GM08714 (cell line): ENCODE measurements around the gene DPEP3.
"Not testable (repeated sequence)": the region's sequence is repeated elsewhere in the genome, so short reads cannot be mapped to it uniquely, and the experiment has no call there.

Experiments
- H3K4me3 ChIP-seq: fragments of 200-500 bp; sonication (Bioruptor generic); 2 replicates; pipeline ENCODE4 v1.5.1; 2014; ENCODE audit warnings: mild to moderate bottlenecking, low read length, inconsistent platforms
- ZNF274 ChIP-seq: IDR thresholded peaks from 2 replicates; pipeline ENCODE4 v1.6.1; 2012; ENCODE audit warnings: mild to moderate bottlenecking, low read depth, low read length

Gene DPEP3

GRCh38 chr16:67946128-67946569 lies 34.1 kb downstream of the DPEP3 start:
- no peak for TF ChIP-seq ZNF274
- H3K4me3 ChIP-seq: no peak overlapping the region

- TF ChIP-seq ZNF274: no peak
- H3K4me3 ChIP-seq: no peak overlapping the region
Measured at GRCh38 chr16:67945392-67945933, 34.8 kb downstream of the DPEP3 start.

DNA sequence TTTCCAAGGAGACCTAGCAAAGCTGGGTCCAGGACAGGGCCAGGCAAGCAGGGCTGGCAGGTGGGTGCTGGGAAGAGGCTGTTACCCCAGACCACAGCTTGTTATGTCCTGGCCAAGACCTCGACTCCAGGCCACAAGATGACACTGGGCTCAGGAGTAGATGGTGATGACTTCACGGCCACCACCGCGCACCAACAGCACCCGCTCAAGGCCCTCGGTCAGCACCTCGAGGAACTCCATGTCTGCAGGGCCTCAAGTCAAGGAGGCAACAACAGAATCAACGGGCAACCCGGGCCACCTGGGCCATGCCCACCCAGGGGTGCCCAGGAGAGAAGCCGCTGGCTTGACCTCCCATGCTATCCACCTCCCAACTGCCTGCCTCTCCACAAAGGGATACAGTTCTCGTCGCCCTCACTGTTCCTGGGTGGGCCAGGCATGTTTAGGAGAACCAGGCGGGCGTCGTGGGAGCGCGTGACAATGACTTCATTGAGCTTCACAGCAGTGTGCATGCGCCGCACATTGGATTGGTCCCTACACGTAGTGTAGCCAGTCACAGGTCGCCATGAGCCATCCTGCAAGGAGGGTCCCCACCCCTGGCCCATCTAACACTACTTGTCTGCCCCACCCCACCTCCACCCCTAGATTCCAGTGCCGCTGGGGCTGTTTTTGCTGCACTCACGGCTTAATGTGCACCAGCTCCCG lies 35.5 kb downstream of the DPEP3 start:
- no peak overlapping the region for H3K4me3 ChIP-seq
- TF ChIP-seq ZNF274: no peak

- TF ChIP-seq ZNF274: no peak
- no peak within 1 kb of the TSS for H3K4me3 ChIP-seq
Measured at GRCh38 chr16:67943619-67944504, 36.4 kb downstream of the DPEP3 start, which contains the start of gene LCAT. LCAT (minus strand) TSS chr16:67944120; CDS start chr16:67944101, 19 bp downstream.

DNA sequence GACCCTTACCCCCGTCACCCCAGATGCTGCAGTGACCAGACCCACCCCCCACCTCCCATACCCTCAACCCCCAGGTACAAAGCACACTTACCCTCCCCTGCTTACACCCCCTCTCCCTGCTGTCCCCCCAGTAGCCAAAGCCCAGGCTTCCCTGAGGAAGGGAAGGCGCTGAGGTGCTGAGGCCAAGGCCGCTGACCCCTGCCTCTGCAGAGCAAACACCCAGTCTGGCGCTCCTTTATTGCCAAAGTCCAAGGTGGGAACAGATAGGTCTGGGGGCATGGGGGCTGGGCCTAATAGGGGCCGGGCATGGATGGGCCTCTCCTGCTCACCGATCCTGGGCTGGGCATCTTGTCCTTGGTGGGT lies 37.1 kb downstream of the DPEP3 start:
- H3K4me3 ChIP-seq: no peak overlapping the region
- TF ChIP-seq ZNF274: no peak

- TF ChIP-seq ZNF274: no peak
- H3K4me3 ChIP-seq: no peak overlapping the region
Measured at GRCh38 chr16:67942510-67943255, 37.6 kb downstream of the DPEP3 start.

- TF ChIP-seq ZNF274: no peak
- no peak overlapping the region for H3K4me3 ChIP-seq
Measured at GRCh38 chr16:67942200-67942509, 38.1 kb downstream of the DPEP3 start.

DNA sequence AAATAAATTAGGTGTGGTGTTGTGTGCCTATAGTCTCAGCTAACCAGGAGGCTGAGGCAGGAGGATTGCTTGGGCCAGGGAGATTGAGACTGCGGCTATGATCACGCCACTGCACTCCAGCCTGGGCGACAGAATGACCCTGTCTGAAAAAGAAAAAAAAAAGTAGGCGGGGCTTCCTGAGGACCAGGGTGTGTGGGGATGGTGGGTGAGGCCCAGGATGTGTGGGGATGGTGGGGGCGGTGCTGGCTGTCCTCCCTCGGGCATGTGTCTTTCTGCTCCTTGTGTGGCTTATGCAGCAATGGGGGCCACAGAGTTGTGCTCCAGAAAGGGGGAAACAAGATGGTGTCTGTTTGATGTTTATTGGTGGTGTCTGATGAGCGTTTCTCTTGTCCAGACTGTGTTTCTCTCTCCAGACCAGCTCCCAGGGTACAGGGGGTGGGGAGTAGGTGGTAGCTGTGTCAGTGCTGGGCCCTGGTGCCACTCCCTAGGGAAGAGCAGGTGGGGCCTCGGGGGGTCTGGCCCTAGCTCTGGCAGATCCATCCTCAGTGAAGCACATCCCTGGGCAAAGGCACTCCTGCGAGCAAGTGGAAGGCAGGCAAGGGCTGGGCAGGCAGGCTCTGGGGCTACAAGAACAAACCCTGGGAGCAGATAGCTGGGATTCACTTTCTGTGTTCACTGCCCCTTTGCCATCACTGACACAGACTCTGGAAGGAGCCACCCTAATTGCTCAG lies 38.7 kb downstream of the DPEP3 start:
- no peak overlapping the region for H3K4me3 ChIP-seq
- TF ChIP-seq ZNF274: no peak

DNA sequence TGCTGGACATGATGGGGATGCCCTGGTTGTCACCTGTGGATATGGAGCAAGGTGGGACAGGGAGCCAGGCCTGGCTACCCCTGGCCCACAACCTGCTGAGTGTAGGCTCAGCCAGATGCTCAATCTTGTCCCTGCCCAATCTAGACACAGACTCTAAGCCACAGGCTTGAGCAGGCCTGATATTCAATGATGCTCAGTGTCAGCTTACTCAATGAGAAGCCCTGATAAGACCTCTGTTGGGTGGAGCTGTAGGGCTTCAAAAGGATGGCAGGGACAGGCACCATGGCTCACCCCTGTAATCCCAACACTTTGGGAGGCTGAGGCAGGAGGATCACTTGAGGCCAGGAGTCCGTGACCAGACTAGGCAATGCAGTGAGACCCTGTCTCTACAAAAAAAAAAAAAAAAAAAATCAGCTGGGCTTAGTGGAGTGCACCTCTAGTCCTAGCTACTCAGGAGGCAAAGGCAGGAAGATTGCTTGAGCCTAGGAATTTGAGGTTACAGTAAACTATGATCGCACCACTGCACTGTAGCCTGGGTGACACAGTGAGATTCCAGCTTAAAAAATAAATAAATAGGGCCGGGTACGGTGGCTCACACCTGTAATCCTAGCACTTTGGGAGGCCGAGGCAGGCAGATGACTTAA lies 39.7 kb downstream of the DPEP3 start:
- H3K4me3 ChIP-seq: no peak overlapping the region
- no peak for TF ChIP-seq ZNF274

DNA sequence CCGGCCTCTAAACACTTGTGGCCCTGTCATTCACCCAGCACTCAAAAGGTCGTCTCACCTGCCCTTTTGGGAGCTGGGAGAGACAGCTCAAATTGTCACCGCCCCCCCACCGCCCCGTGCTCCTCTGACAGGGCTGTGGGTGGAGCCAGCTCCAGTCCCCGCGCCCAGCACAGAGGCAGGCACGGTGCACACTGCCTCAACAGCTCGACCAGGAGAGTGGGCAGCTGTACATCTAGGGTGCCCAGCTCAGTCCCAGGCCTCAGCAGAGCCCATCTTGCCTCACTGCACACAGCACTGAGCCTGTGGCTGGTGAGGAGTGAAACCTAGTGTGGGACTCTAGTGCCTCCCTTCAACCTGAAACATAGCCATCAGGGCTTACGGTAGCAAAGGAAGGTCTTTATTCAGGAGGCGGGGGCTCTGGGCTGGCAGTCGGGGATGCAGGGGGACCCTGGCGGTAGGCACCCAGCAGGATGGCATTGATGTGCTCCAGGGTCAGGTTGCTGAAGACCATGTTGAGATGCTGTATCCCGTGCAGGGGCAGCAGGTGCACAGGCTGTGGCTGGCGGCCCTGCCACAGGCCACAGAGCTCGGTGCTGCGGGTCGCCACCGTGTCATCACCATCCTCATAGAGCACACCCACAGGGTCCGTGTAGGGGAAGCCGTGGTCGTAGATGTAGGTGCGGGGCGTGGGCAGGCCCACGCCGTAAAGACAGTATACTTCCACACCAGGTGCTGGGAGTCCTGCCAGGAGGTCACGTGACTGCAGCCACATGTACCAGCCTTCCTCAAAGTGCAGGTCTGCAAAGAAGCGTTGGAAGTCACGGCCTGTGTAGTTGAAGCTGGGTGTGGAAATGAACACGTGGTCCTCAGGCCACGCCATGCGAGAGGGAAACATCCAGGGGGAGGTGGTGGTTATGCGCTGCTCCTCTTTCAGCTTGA lies 40.5 kb downstream of the DPEP3 start:
- no peak overlapping the region for H3K4me3 ChIP-seq
- no peak for TF ChIP-seq ZNF274

GRCh38 chr16:67937713-67938112 lies 42.6 kb downstream of the DPEP3 start:
- not testable (repeated sequence) for H3K4me3 ChIP-seq

DNA sequence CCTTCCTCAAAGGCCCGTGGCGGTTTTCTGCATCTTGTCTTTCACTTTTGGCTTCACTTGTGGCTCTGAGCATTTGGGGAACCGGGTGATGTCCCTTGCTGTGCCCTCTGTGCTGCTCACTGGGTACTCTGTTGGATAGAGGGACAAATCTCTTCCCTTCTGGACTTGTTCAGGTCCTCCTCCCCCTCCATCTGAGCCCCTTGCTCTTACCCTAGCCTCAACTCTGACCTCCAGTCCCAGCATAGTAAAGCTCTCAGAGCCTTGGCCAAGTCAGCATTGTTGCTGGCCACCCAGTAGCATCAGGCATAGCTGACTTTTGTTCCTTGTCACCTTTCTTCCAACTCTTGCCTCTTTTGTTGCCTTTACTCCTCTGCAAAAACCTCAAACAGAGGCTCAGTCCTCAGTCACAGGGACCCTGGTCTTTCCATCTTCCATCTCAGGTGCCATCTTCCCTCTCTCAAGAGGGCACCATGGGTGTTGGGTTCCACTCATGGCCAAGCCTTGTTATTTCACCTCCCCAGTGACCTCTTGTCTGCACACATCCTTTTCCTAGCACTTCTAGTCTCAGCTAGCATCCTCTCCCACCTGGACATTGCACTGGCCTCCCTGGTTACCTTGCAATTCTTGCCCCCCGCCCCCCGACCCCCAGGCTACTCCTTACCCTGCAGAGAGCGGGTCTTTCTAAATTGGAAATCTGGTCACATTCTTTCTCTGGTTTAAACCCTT lies 43.3 kb downstream of the DPEP3 start:
- no peak for TF ChIP-seq ZNF274
- peak overlapping the region; percentile 81; the same call in 1 of the 2 replicates for H3K4me3 ChIP-seq
